ENCODE data around the gene POLA2. TPM values are rescaled to one million over a fixed set of nuclear protein-coding genes. Genes with fewer than 3 reads are reported as not detected.

Gene POLA2
- total RNA-seq, 2 experiments from 2014 or later, result 55.2 to 63.8 TPM

DNA sequence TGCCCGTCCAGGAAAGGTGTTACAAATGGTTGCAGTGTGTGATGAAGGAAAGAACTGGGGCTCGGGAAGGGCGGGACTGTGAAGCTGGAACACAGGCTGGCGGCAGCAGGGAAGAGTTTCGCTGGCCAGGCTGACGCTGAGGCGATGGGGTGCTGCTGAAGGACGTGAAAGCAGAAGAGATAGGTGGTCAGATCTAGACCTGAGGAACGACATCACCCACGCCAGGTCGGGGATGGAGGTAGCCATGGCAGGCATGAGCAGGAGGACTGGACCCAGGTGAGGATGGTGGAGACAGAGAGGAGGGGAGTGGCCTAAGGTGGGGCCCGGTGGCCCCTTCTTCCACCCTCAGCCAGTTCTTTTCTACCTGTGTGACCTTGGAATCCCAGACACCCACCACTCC, 62.1 kb downstream of the POLA2 start:
- Mint-ChIP-seq H3K4me1 (ENCODE audit: low read depth) (no peaks in the 10 kb centered on the region), H3K27me3 (peaks cover 2% of the 10 kb centered on the region), H3K36me3 (ENCODE audit: low read depth) (no peaks in the 10 kb centered on the region), H3K9me3 (no peaks in the 10 kb centered on the region), H3K4me3 (no peak overlapping the region), H3K27ac (no peak overlapping the region)
- intact Hi-C loops (cut with micrococcal nuclease), result no loop called here
- TF ChIP-seq, protein P1, sequence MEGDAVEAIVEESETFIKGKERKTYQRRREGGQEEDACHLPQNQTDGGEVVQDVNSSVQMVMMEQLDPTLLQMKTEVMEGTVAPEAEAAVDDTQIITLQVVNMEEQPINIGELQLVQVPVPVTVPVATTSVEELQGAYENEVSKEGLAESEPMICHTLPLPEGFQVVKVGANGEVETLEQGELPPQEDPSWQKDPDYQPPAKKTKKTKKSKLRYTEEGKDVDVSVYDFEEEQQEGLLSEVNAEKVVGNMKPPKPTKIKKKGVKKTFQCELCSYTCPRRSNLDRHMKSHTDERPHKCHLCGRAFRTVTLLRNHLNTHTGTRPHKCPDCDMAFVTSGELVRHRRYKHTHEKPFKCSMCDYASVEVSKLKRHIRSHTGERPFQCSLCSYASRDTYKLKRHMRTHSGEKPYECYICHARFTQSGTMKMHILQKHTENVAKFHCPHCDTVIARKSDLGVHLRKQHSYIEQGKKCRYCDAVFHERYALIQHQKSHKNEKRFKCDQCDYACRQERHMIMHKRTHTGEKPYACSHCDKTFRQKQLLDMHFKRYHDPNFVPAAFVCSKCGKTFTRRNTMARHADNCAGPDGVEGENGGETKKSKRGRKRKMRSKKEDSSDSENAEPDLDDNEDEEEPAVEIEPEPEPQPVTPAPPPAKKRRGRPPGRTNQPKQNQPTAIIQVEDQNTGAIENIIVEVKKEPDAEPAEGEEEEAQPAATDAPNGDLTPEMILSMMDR (IDR thresholded peaks at IDR 0.05), result no peak
- ChIA-PET POLR2A (interaction anchor here (0.6 kb wide), 1 partner anchor 15 kb away, joined by 3 read pairs; no protein-coding TSS in a partner anchor), CTCF (interaction anchor here (1.3 to 11.7 kb wide), 2 partner anchors 9 to 13 kb away, joined by 4 to 265 read pairs; partner anchors contain the start of gene CDC42EP2)
- no peak for DNase-seq
- ATAC-seq, result no peak

DNA sequence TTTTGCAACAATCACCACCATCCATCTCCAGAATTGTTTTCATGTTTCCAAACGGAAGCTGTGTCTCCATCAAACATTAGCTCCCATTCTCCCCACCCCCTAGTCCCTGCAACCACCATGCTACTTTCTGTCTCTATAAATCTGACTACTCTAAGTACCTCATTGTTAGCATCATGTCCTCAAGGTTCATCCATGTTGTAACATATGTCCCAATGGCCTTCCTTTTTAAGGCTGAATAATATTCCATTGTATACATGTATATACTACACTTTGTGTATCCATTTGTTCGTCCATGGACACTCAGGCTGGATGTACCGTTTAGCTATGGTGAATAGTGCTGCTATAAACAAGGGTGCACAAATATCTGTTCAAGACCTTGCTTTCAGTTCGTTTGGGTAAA, 63.7 kb downstream of the POLA2 start:
- ATAC-seq, result no peak

DNA sequence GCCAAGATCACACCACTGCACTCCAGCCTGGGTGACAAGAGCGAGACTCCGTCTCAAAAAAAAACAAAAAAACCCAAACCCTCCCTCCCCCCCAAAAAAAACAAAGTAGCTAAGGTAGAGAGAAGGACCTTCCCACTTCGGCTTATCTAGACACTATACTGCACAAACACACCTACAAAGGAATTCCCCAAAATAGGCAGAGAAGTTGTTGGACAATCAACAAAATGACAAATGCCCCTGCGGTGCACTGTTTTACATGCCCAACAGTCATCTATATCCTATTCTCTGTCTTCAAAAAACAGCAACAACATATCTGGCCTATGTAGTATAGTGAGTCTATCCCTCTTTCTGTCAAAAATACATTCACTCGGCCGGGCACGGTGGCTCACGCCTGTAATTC, 65.3 kb downstream of the POLA2 start:
- no peaks in the 10 kb centered on the region for H3K36me3 Mint-ChIP-seq (ENCODE audit: low read depth)
- peaks cover 2% of the 10 kb centered on the region for H3K27me3 Mint-ChIP-seq
- POLR2A ChIA-PET, result no interaction called here
- TF ChIP-seq, protein P1 (IDR thresholded peaks at IDR 0.05), result no peak
- peaks cover 7% of the 10 kb centered on the region for H3K4me1 Mint-ChIP-seq (ENCODE audit: low read depth)
- ATAC-seq (no peak), DNase-seq (no peak)
- H3K27ac Mint-ChIP-seq, result no peak overlapping the region
- no peaks in the 10 kb centered on the region for H3K9me3 Mint-ChIP-seq
- no peak overlapping the region for H3K4me3 Mint-ChIP-seq
- intact Hi-C loops (cut with micrococcal nuclease), result no loop called here
- CTCF ChIA-PET, result interaction anchor here (0.8 to 11.7 kb wide), 2 partner anchors 16 to 122 kb away, joined by 3 to 265 read pairs; partner anchors contain the start of gene CDC42EP2

More for the DNA sequence above, 63.7 kb downstream of the POLA2 start:
- H3K4me3 Mint-ChIP-seq, result no peak overlapping the region
- H3K27ac Mint-ChIP-seq, result no peak overlapping the region
- no peaks in the 10 kb centered on the region for H3K36me3 Mint-ChIP-seq (ENCODE audit: low read depth)
- TF ChIP-seq, protein P1 (IDR thresholded peaks at IDR 0.05), result no peak
- no peaks in the 10 kb centered on the region for H3K9me3 Mint-ChIP-seq
- CTCF ChIA-PET, result interaction anchor here (11.7 kb wide), 1 partner anchor 14 kb away, joined by 265 read pairs; the partner anchor contains the start of gene CDC42EP2
- peaks cover 7% of the 10 kb centered on the region for H3K4me1 Mint-ChIP-seq (ENCODE audit: low read depth)
- intact Hi-C loops (cut with micrococcal nuclease), result no loop called here
- H3K27me3 Mint-ChIP-seq, result peaks cover 2% of the 10 kb centered on the region
- DNase-seq, result no peak
- POLR2A ChIA-PET, result interaction anchor here (1.1 kb wide), 1 partner anchor 18 kb away, joined by 3 read pairs; no protein-coding TSS in a partner anchor

DNA sequence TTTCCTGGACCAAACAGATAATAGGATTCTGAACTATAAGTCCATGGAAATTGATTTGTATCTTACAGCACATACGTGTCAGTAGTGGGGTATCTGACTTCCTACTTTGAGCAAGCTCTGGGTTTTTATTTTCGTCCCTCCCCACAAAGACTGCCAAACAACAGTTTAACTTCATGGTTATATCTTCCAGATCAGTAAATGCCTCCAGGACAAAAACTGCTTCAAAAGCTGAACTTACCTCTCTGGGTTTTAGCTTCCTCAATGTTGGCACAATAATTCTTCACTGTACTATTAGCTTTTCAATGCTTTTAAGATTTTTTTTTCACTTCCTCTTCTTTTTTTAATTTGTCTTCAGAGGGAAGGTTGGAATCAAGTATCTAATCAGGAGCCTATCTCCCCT, 67.7 kb downstream of the POLA2 start:
- Mint-ChIP-seq H3K4me3 (peak overlapping the region; percentile 3), H3K4me1 (ENCODE audit: low read depth) (peaks cover 7% of the 10 kb centered on the region), H3K36me3 (ENCODE audit: low read depth) (peaks cover 2% of the 10 kb centered on the region), H3K27ac (no peak overlapping the region), H3K27me3 (no peaks in the 10 kb centered on the region), H3K9me3 (no peaks in the 10 kb centered on the region)
- POLR2A ChIA-PET, result interaction anchor here (0.6 to 1.7 kb wide), 9 partner anchors 13 to 171 kb away, joined by 3 to 7 read pairs (median 3); partner anchors contain the start of gene CDC42EP2
- DNase-seq (no peak), ATAC-seq (no peak)
- TF ChIP-seq, protein P1 (IDR thresholded peaks at IDR 0.05), result no peak
- CTCF ChIA-PET, result interaction anchor here (0.6 to 11.7 kb wide), 60 partner anchors 9 to 1294 kb away, joined by 3 to 265 read pairs (median 5); partner anchors contain the start of genes CAPN1, CDC42BPG, CDC42EP2 and FRMD8
- intact Hi-C loops (cut with micrococcal nuclease), result no loop called here

DNA sequence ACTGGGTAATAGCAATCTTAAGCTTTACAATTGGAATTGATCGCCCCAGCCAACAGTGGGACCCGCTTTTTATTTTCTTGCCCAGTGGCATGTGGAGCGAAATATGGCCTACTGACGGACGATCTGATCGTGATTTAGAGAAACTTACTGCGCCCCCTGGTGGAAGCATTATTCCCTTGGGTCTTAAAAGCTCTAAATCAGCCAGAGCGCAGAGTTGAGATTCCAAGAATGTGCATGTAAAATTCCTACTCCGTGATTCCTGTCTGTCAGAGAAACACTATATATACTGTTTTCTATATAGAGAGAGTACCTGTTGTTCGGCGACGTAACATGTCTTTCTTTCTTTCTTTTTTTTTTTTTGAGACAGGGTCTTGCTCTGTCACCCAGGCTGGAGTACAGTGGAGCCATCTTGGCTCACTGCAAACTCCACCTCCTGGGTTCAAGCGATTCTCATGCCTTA, 68.2 kb downstream of the POLA2 start:
- Mint-ChIP-seq H3K36me3 (ENCODE audit: low read depth) (peaks cover 2% of the 10 kb centered on the region), H3K4me1 (ENCODE audit: low read depth) (peaks cover 12% of the 10 kb centered on the region), H3K9me3 (no peaks in the 10 kb centered on the region), H3K4me3 (peak overlapping the region; percentile 3), H3K27ac (no peak overlapping the region), H3K27me3 (no peaks in the 10 kb centered on the region)
- TF ChIP-seq, protein P1 (IDR thresholded peaks at IDR 0.05), result peak; percentile 92
- intact Hi-C loops (cut with micrococcal nuclease), result no loop called here
- POLR2A ChIA-PET, result interaction anchor here (0.6 to 1.7 kb wide), 8 partner anchors 14 to 170 kb away, joined by 3 to 7 read pairs (median 3); no protein-coding TSS in a partner anchor
- ATAC-seq (peak; percentile 24), DNase-seq (peak; percentile 97)
- CTCF ChIA-PET, result interaction anchor here (0.6 to 11.7 kb wide), 57 partner anchors 9 to 332 kb away, joined by 3 to 265 read pairs (median 5); partner anchors contain the start of genes CAPN1, CDC42EP2, FRMD8 and POLA2
